Measurements from ENCODE around the gene ZNF710.
"Not testable (repeated sequence)": the region's sequence is repeated elsewhere in the genome, so short reads cannot be mapped to it uniquely, and the experiment has no call there.

ZNF710 gene

GRCh38 chr15:90101969-90102890 lies 101.1 kb downstream of the ZNF710 start, which contains the start of gene IDH2:
Gene IDH2, minus strand, starts transcription at chr15:90102468. Its CDS starts 78 bp downstream, at chr15:90102390.
- peak; percentile 82 for DNase-seq (ENCODE audit: low spot score)

DNA sequence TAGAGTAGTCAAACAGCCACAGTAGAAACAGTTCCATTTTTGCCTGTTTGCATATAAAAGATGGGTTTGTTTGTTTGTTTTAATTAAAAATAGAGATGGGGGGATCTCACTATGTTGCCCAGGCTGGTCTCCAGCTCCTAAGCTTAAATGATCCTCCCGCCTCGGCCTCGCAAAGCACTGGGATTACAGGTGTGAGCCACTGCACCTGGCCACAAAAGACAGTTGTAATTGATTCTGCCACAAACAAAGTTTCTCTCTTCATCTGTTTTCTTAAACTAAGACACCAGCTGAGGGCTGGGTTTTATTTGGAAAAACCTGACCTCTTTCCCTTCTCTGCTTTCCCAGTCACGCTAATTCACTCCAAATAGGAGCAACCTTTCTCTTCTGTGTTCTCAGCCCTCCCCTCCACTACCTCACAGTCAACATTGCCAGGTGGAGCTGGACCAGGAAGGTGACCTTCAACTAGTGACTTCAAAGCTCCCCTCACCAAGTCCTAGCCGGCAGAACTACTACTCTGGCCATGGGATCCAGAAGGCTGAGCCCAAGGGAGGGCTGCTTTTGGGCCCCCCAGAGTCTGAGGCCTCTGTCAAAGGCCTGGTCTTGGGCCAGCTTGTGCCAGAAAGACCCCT lies 102.7 kb downstream of the ZNF710 start:
- no peak for DNase-seq (ENCODE audit: low spot score)

GRCh38 chr15:90104551-90104950 lies 103.4 kb downstream of the ZNF710 start:
- DNase-seq (ENCODE audit: low spot score), result no peak

- DNase-seq (ENCODE audit: low spot score), result no peak
These were observed 104.4 kb downstream of the ZNF710 start for GRCh38 chr15:90105521-90105920.

DNA sequence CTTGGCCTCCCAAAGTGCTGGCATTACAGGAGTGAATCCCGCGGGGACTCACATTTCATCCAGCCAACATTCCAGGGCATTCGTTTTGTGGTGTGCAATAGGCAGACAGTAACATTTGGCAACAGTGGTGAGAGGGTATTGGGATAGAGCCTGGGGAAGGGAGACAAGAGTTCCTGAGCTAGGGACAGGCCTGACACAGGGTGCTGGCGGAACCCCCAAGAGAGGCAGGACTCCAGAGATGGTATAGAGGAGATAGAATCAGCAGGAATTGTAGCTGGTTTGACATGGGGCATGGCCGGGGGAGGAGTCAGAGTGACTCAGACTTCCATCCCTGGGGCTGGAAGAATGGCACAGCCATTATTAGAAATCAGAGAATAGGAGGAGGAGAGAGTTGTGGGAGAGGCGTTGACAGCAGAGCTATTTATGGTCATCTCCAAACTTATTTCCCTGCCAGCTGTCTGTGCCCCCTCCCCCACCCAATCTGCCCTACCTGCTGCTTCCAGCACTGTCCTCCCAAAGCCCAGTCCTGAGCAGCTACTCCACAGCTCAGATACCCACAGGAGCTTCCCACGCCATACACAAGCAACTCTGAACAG lies 105.5 kb downstream of the ZNF710 start:
- peak; percentile 94 for DNase-seq (ENCODE audit: low spot score)

DNA sequence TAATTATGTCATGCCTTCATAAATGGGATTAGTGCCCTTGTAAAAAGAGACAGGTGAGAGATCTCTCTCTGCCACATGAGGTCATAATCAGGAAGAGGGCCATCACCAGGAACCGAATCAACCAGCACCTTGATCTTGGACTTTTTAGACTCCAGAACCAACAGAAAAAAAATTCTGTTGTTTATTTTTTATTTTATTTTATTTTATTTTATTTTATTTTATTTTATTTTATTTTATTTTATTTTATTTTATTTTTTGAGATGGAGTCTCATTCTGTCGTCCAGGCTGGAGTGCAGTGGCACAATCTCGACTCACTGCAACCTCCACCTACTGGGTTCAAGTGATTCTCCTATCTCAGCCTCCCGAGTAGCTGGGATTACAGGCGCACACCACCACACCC lies 106.9 kb downstream of the ZNF710 start:
- DNase-seq (ENCODE audit: low spot score), result not testable (repeated sequence)

DNA sequence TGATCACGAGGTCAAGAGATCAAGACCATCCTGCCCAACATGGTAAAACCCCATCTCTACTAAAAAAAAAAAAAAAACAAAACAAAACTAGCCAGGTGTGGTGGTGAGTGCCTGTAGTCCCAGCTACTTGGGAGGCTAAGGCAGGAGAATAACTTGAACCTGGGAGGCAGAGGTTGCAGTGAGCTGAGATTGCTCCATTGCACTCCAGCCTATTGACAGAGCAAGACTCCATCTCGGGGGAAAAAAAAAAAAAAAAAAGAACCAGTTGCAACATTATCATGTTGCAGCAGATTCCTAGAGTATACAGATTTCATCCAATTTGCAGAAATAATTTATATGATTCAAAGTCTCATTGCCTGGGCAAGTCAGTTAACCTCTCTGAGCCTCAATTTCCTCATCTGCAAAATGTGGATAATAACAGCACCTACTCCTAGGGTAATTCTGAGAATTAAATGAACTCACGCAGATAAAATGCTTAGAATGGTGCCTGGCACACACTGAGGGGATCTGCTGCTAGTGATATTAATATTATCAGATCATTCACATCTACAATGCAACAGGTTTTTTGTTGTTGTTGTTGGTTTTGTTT lies 108.1 kb downstream of the ZNF710 start:
- DNase-seq (ENCODE audit: low spot score), result not testable (repeated sequence)

GRCh38 chr15:90113166-90113565 lies 112.0 kb downstream of the ZNF710 start:
- DNase-seq (ENCODE audit: low spot score), result no peak

- DNase-seq (ENCODE audit: low spot score), result no peak
These were observed 113.4 kb downstream of the ZNF710 start for GRCh38 chr15:90114451-90114901.

- no peak for DNase-seq (ENCODE audit: low spot score)
These were observed 114.7 kb downstream of the ZNF710 start for GRCh38 chr15:90115783-90116182.

- DNase-seq (ENCODE audit: low spot score), result no peak
These were observed 118.2 kb downstream of the ZNF710 start for GRCh38 chr15:90119367-90119766.

GRCh38 chr15:90121086-90121485 lies 120.0 kb downstream of the ZNF710 start:
- no peak for DNase-seq (ENCODE audit: low spot score)

DNA sequence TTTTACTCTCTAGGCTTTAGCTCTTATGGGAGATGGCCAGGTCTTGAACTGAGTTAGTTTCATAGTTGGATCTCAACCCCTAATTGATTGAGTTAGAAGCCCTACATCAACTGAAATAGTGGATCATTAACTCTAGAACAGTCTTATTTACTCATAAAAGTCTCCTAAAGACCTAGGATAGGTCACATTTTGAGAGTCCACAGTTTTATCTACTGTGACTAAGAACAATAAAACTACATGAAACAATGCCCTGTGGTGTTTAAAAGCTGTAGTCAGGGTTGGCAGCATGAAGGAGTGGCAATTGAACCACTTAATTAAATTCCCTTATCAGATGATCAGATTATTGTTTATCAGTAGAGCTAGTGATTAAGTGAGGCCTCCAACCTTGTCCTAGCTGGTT lies 123.4 kb downstream of the ZNF710 start:
- DNase-seq (ENCODE audit: low spot score), result no peak

DNA sequence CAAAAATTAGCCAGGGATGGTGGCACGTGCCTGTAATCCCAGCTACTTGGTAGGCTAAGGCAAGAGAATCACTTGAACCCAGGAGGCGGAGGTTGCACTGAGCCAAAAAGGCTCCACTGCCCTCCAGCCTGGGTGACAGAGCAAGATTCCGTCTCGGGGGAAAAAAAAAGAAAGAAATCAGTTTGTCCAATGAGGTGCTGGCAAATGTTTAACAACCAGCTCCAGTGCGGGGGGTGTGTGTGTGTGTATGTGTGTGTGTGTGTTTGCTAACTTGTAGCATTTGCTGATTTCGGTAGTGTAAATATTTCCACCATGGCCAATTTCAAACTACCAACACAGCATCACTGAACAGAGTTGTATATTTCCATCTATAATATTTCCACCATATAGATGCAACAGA lies 124.9 kb downstream of the ZNF710 start:
- DNase-seq (ENCODE audit: low spot score), result no peak

GRCh38 chr15:90126596-90127435 lies 125.7 kb downstream of the ZNF710 start:
- no peak for DNase-seq (ENCODE audit: low spot score)

GRCh38 chr15:90130291-90130690 lies 129.2 kb downstream of the ZNF710 start:
- no peak for DNase-seq (ENCODE audit: low spot score)
